K562 (cell line): ENCODE measurements around the gene TRIM38. TPM values are rescaled to one million over a fixed set of nuclear protein-coding genes. Genes with fewer than 3 reads are reported as not detected.

Experiments used
- AFF4 ChIP-seq: sonication (generic); formaldehyde crosslinking; IDR thresholded peaks from 2 replicates; pipeline ENCODE4 v1.8.0; 2023; ENCODE audit warnings: mild to moderate bottlenecking, missing genetic modification reagents
- ARHGAP35 ChIP-seq: fragments of 450-650 bp; IDR thresholded peaks from 2 replicates; pipeline ENCODE4 v1.6.1; 2018; ENCODE audit not compliant: partially characterized antibody
- ATF6 ChIP-seq: sonication (generic); formaldehyde crosslinking; IDR thresholded peaks from 2 replicates; pipeline ENCODE4 v1.4.0; 2020; ENCODE audit warnings: mild to moderate bottlenecking, missing genetic modification reagents
- COPS2 ChIP-seq: fragments of 450-650 bp; conservative IDR thresholded peaks from 2 replicates; pipeline ENCODE4 v1.6.1; 2016; ENCODE audit warnings: mild to moderate bottlenecking, moderate library complexity
- E2F3 ChIP-seq: fragments of 250-450 bp; sonication (Bioruptor Pico); IDR thresholded peaks from 2 replicates; pipeline ENCODE4 v1.4.0; 2020; ENCODE audit warnings: mild to moderate bottlenecking
- FOXM1 ChIP-seq, 2 experiments: fragments of 450-650 bp in 1 of 2; sonication (generic) in 1 of 2; formaldehyde crosslinking in 1 of 2; IDR thresholded peaks; 2 replicates each; pipeline versions ENCODE4 v1.6.1 to v1.9.0; 2017 to 2022; ENCODE audit warnings: low read depth in 2 of 2, mild to moderate bottlenecking in 2 of 2, missing genetic modification reagents in 1 of 2, moderate library complexity in 1 of 2
- MAX ChIP-seq: sonication (generic); formaldehyde crosslinking; IDR thresholded peaks from 2 replicates; pipeline ENCODE4 v1.9.0; 2022; ENCODE audit warnings: mild to moderate bottlenecking, missing genetic modification reagents
- MAZ ChIP-seq, 2 experiments: fragments of 450-650 bp in 1 of 2; sonication (generic) in 1 of 2; formaldehyde crosslinking; IDR thresholded peaks in 1 of 2; conservative IDR thresholded peaks in 1 of 2; 2 replicates each; pipeline versions ENCODE4 v1.4.0 to v1.5.0; 2020; ENCODE audit warnings: mild to moderate bottlenecking in 1 of 2, missing genetic modification reagents in 1 of 2
- MEF2A ChIP-seq: IDR thresholded peaks from 2 replicates; pipeline ENCODE4 v1.6.1; 2011; ENCODE audit warnings: low read depth, mild to moderate bottlenecking, low read length, moderate library complexity; ENCODE audit not compliant: control insufficient read depth
- NFXL1 ChIP-seq: fragments of 450-650 bp; formaldehyde crosslinking; IDR thresholded peaks from 2 replicates; pipeline ENCODE4 v1.4.0; 2021; ENCODE audit warnings: mild to moderate bottlenecking
- NR1H2 ChIP-seq: sonication (generic); formaldehyde crosslinking; IDR thresholded peaks from 2 replicates; pipeline ENCODE4 v1.4.0; 2020; ENCODE audit warnings: mild to moderate bottlenecking, missing genetic modification reagents
- NR2C2 ChIP-seq, 2 experiments: fragments of 200-800 bp in 1 of 2; sonication (Bioruptor generic) in 1 of 2; sonication (generic) in 1 of 2; formaldehyde crosslinking in 1 of 2; IDR thresholded peaks; 2 replicates each; pipeline versions ENCODE4 v1.6.1 to v1.8.0; 2016 to 2022; ENCODE audit warnings: mild to moderate bottlenecking in 1 of 2, missing compliant biosample characterization in 1 of 2, missing genetic modification characterization in 1 of 2, missing genetic modification reagents in 1 of 2
- PHF20 ChIP-seq: fragments of 450-650 bp; IDR thresholded peaks from 2 replicates; pipeline ENCODE4 v1.6.1; 2018; ENCODE audit not compliant: partially characterized antibody
- POLR2G ChIP-seq: fragments of 200-400 bp; formaldehyde crosslinking; IDR thresholded peaks from 2 replicates; pipeline ENCODE4 v1.6.1; 2017; ENCODE audit warnings: low read depth, mild to moderate bottlenecking, antibody characterized with exemption, low read length, moderate library complexity
- PURB ChIP-seq: sonication (generic); formaldehyde crosslinking; IDR thresholded peaks from 2 replicates; pipeline ENCODE4 v1.9.0; 2021; ENCODE audit warnings: low read depth, mild to moderate bottlenecking, missing genetic modification reagents
- SNAPC5 ChIP-seq: fragments of 250-450 bp; sonication (Bioruptor Pico); IDR thresholded peaks from 2 replicates; pipeline ENCODE4 v1.8.0; 2021; ENCODE audit warnings: moderate library complexity, mild to moderate bottlenecking, inconsistent platforms
- TAL1 ChIP-seq: fragments of 450-650 bp; IDR thresholded peaks from 2 replicates; pipeline ENCODE4 v1.6.1; 2016; ENCODE audit warnings: mild to moderate bottlenecking
- XRCC4 ChIP-seq: IDR thresholded peaks from one replicate; pipeline ENCODE4 v1.6.1; 2011; ENCODE audit not compliant: insufficient read depth, insufficient read length; ENCODE audit errors: extremely low read depth
- ZNF217 ChIP-seq: sonication (generic); formaldehyde crosslinking; IDR thresholded peaks from 2 replicates; pipeline ENCODE4 v1.8.0; 2022; ENCODE audit warnings: mild to moderate bottlenecking, missing genetic modification reagents
- ZNF274 ChIP-seq: IDR thresholded peaks from 2 replicates; pipeline ENCODE4 v1.6.1; 2011; ENCODE audit warnings: low read depth, mild to moderate bottlenecking, low read length, moderate library complexity, borderline replicate concordance
- ZNF830 ChIP-seq: fragments of 250-450 bp; sonication (Bioruptor Pico); IDR thresholded peaks from 2 replicates; pipeline ENCODE4 v1.5.0; 2021; ENCODE audit warnings: mild to moderate bottlenecking
- polyA plus RNA-seq, 8 experiments: library from polyadenylated mRNA; depleted of rRNA in 4 of 8; stranded (reverse) in 5 of 8; unstranded in 3 of 8; fragments of >200 nt; fragmentation: Nextera tagmentation in 2 of 8; fragmentation: Illumina TruSeq in 1 of 8; extraction: Ambion mirVana in 2 of 8; extraction: Trizol in 1 of 8; gene quantifications; 2 replicates each; pipeline versions ENCODE4 v1.2.1 to v1.2.3, GENCODE V29; 2011 to 2014; ENCODE audit warnings: inconsistent platforms in 1 of 8, missing spikeins in 1 of 8
- total RNA-seq, 7 experiments: library from RNA; depleted of rRNA in 6 of 7; stranded (reverse); fragments of >200 nt in 6 of 7; fragmentation: Illumina TruSeq in 2 of 7; extraction: Trizol in 2 of 7; gene quantifications; 2 replicates each; pipeline versions ENCODE4 v1.2.1 to v1.2.3, GENCODE V29; 2011 to 2021; ENCODE audit warnings: low replicate concordance in 1 of 7

Gene TRIM38
- total and polyA plus RNA-seq, 9 of the 15 experiments (the other 6 are each of a cell fraction or from before 2014, with no cell fraction given): 1.7 to 6.7 (median 6.3) TPM

- no peak for TF ChIP-seq COPS2
- TF ChIP-seq TAL1: peak; percentile 80
- TF ChIP-seq ATF6 (CRISPR knock-in tag): no peak
- no peak for TF ChIP-seq MAZ (CRISPR knock-in tag; conservative IDR thresholded peaks at IDR 0.05 in 1 of 2, IDR thresholded peaks at IDR 0.05 in 1 of 2)
- no peak for TF ChIP-seq POLR2G
- TF ChIP-seq ZNF217 (CRISPR knock-in tag): no peak
- no peak for TF ChIP-seq E2F3
- no peak for TF ChIP-seq NR2C2 (CRISPR knock-in tag; IDR thresholded peaks at IDR 0.05)
- TF ChIP-seq NR2C2 (tag; IDR thresholded peaks at IDR 0.05): peak; percentile 54; the same call in 1 of the 2 replicates
- TF ChIP-seq NFXL1 (CRISPR knock-in tag): no peak
- no peak for TF ChIP-seq MAX (CRISPR knock-in tag)
- TF ChIP-seq AFF4 (CRISPR knock-in tag): no peak
- TF ChIP-seq ZNF830: no peak
- no peak for TF ChIP-seq ARHGAP35
- TF ChIP-seq NR1H2 (CRISPR knock-in tag): no peak
- TF ChIP-seq ZNF274: no peak
- TF ChIP-seq PURB (CRISPR knock-in tag): no peak
- TF ChIP-seq FOXM1 (IDR thresholded peaks at IDR 0.05; ENCODE audit: low read depth): no peak
- TF ChIP-seq FOXM1 (CRISPR knock-in tag; IDR thresholded peaks at IDR 0.05; ENCODE audit: low read depth): no peak
- no peak for TF ChIP-seq SNAPC5 (CRISPR knock-in tag)
- no peak for TF ChIP-seq XRCC4
- no peak for TF ChIP-seq MEF2A
- no peak for TF ChIP-seq PHF20
Measured at GRCh38 chr6:25958700-25959162, 3.9 kb upstream of the TRIM38 start (continued).
